ENCODE measurements around the gene DTWD2.
A peak's percentile ranks its signal among the peaks of the same experiment; 100 is the strongest.
"Not testable (repeated sequence)": the region's sequence is repeated elsewhere in the genome, so short reads cannot be mapped to it uniquely, and the experiment has no call there.

DTWD2 gene

DNA sequence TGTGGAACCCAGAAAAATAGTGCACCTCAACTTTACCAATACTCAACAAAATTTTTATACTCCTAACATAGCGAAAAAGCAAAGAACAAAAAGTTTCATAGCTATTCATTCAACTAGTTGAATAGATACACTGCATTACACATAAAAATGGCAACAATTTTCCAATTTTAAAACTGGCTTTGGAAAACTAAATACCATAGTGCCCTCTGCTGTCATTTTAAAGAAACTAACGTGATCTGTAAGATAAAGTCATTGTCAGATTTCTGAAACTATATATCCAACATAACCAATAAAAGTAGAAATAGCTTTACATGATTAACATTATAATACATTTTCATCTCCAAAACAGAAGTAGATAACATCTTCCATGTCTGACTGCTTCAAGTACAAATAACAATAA, 31.6 kb downstream of the DTWD2 start:
- no peak overlapping the region for H3K4me3 ChIP-seq (ENCODE audit: low read length)
- H3K36me3 ChIP-seq (ENCODE audit: control insufficient read depth, insufficient read depth, low read length), result no peaks in the 10 kb centered on the region
- WGBS (ENCODE audit: extremely low coverage, insufficient coverage, low lambda C conversion rate), result 80% methylated on average over 1 of the region's 2 CpGs
- H3K79me2 ChIP-seq (ENCODE audit: control insufficient read depth, insufficient read depth, low read length), result peaks cover 1% of the 10 kb centered on the region
- H3K4me2 ChIP-seq (ENCODE audit: low read length), result no peak overlapping the region
- H3K18ac ChIP-seq (ENCODE audit: low read length), result no peak overlapping the region
- H2BK5ac ChIP-seq (ENCODE audit: low read length), result no peak overlapping the region
- no peak overlapping the region for H3K56ac ChIP-seq (ENCODE audit: low read length)
- H2BK120ac ChIP-seq (ENCODE audit: low read depth, low read length), result no peak overlapping the region
- H4K8ac ChIP-seq (ENCODE audit: low read depth, low read length), result no peak overlapping the region
- H3K23ac ChIP-seq (ENCODE audit: low read length), result no peak overlapping the region
- peak; percentile 23 for DNase-seq
- no peak overlapping the region for H3K4ac ChIP-seq (ENCODE audit: low read depth, low read length)
- no peaks in the 10 kb centered on the region for H3K79me1 ChIP-seq (ENCODE audit: low read length)
- no peak overlapping the region for H3K27ac ChIP-seq (ENCODE audit: low read depth, low read length)
- H2AK5ac ChIP-seq (ENCODE audit: low read length), result no peak overlapping the region
- peaks cover 10% of the 10 kb centered on the region for H3K4me1 ChIP-seq (ENCODE audit: control insufficient read depth, low read depth, low read length)
- H3K27me3 ChIP-seq (ENCODE audit: insufficient read depth, low read length, poor library complexity), result no peaks in the 10 kb centered on the region
- H4K5ac ChIP-seq (ENCODE audit: low read length), result no peak overlapping the region
- no peak overlapping the region for H3K9ac ChIP-seq (ENCODE audit: low read length)
- H2BK15ac ChIP-seq (replicated peaks; ENCODE audit: low read depth), result no peak overlapping the region

DNA sequence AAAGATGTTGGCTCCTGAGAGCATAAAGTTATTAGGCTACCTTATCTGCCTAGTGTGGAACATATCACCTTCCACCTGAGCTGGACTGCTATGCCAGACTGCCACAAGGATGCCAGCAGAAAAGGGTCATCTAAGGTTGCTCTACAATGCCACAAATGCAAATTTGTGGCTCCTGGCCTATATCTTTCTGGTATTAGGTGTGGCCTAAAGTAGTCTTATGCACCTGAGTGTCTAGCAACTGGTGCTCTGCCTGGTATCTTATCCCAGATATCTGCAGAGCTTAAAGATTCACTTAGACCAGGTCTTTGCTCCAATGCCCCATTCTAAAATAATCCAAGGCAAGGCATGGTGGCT, 34.7 kb downstream of the DTWD2 start:
- peak overlapping the region; percentile 80 for H3K56ac ChIP-seq (ENCODE audit: low read length)
- H3K23ac ChIP-seq (ENCODE audit: low read length), result no peak overlapping the region

DNA sequence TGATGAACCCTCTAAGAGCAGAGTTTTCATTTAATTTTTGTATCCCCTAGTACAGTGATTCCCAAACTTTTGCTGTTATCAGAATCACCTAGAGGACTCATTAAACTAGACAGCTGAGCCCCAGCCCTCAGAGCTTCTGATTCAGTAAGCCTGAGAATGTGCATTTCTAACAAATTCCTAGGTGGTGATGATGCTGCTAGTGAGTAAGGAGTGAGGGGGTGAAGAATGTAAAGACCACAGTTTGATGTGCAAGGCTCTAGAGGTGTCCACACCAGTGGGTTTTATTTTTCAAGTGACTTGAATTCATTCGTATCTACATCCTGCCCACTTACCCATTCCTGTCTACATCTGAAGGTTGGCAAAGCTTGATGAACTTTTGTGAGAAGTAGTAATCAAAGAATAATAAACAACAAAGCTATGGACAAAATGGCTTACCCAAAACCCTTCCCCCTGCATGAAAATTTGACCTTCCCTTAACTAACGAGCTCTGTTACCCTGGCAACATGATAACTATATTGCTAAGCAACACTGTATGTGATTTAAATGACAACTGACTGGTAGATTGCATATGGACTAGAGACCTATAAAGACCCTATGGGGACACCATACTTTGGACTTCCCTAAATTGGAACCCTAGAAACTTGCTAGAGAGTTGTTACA, 35.2 kb downstream of the DTWD2 start:
- peak overlapping the region; percentile 83 for H3K18ac ChIP-seq (ENCODE audit: low read length)

More for the DNA sequence above, 34.7 kb downstream of the DTWD2 start:
- Histone ChIP-seq H3K4me3 (ENCODE audit: low read length) (no peak overlapping the region), H3K4me2 (ENCODE audit: low read length) (no peak overlapping the region), H2BK120ac (ENCODE audit: low read depth, low read length) (peak overlapping the region; percentile 82), H3K36me3 (ENCODE audit: control insufficient read depth, insufficient read depth, low read length) (no peaks in the 10 kb centered on the region), H3K4me1 (ENCODE audit: control insufficient read depth, low read depth, low read length) (peaks cover 10% of the 10 kb centered on the region), H3K79me1 (ENCODE audit: low read length) (no peaks in the 10 kb centered on the region), H3K27ac (ENCODE audit: low read depth, low read length) (peak overlapping the region; percentile 94), H4K8ac (ENCODE audit: low read depth, low read length) (no peak overlapping the region), H3K79me2 (ENCODE audit: control insufficient read depth, insufficient read depth, low read length) (peaks cover 19% of the 10 kb centered on the region), H2BK15ac (replicated peaks; ENCODE audit: low read depth) (peak overlapping the region; percentile 46), H3K27me3 (ENCODE audit: insufficient read depth, low read length, poor library complexity) (no peaks in the 10 kb centered on the region), H3K18ac (ENCODE audit: low read length) (peak overlapping the region; percentile 32), H2AK5ac (ENCODE audit: low read length) (peak overlapping the region; percentile 50), H3K4ac (ENCODE audit: low read depth, low read length) (peak overlapping the region; percentile 85), H4K5ac (ENCODE audit: low read length) (peak overlapping the region; percentile 66), H3K9ac (ENCODE audit: low read length) (no peak overlapping the region), H2BK5ac (ENCODE audit: low read length) (peak overlapping the region; percentile 92)
- no peak for DNase-seq

DNA sequence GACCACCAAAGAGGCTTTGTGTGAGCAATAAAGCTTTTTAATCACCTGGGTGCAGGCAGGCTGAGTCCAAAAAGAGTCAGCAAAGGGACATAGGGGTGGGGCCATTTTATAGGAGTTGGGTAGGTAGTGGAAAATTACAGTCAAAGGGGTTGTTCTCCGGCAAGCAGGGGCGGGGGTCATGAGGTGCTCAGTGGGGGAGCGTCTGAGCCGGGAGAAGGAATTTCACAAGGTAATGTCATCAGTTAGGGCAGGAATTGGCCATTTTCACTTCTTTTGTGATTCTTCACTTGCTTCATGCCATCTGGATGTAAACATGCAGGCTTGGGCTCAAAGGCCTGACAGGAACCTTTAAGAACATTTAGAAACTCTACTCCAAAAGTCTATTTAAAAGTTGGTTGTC, 36.0 kb downstream of the DTWD2 start:
- not testable (repeated sequence) for H3K4me2 ChIP-seq (ENCODE audit: low read length); H3K23ac ChIP-seq (ENCODE audit: low read length); H2BK5ac ChIP-seq (ENCODE audit: low read length); H2AK5ac ChIP-seq (ENCODE audit: low read length); H3K4me1 ChIP-seq (ENCODE audit: control insufficient read depth, low read depth, low read length); H3K4ac ChIP-seq (ENCODE audit: low read depth, low read length); H4K8ac ChIP-seq (ENCODE audit: low read depth, low read length); H3K36me3 ChIP-seq (ENCODE audit: control insufficient read depth, insufficient read depth, low read length); H4K5ac ChIP-seq (ENCODE audit: low read length); H3K4me3 ChIP-seq (ENCODE audit: low read length); H2BK15ac ChIP-seq (replicated peaks; ENCODE audit: low read depth); H3K27me3 ChIP-seq (ENCODE audit: insufficient read depth, low read length, poor library complexity); H3K79me1 ChIP-seq (ENCODE audit: low read length)
- peak; percentile 97 for DNase-seq
- Histone ChIP-seq H3K27ac (ENCODE audit: low read depth, low read length) (peak overlapping the region; percentile 94), H3K18ac (ENCODE audit: low read length) (peak overlapping the region; percentile 54), H3K9ac (ENCODE audit: low read length) (peak overlapping the region; percentile 70), H3K79me2 (ENCODE audit: control insufficient read depth, insufficient read depth, low read length) (peaks cover 25% of the 10 kb centered on the region), H3K56ac (ENCODE audit: low read length) (peak overlapping the region; percentile 85), H2BK120ac (ENCODE audit: low read depth, low read length) (peak overlapping the region; percentile 88)
- no CpG with 5 or more reads among the region's 4 CpGs for WGBS (ENCODE audit: extremely low coverage, insufficient coverage, low lambda C conversion rate)

More for the DNA sequence above, 35.2 kb downstream of the DTWD2 start:
- Histone ChIP-seq H4K5ac (ENCODE audit: low read length) (no peak overlapping the region), H3K56ac (ENCODE audit: low read length) (peak overlapping the region; percentile 80), H2BK120ac (ENCODE audit: low read depth, low read length) (peak overlapping the region; percentile 82), H4K8ac (ENCODE audit: low read depth, low read length) (no peak overlapping the region), H3K4me2 (ENCODE audit: low read length) (no peak overlapping the region), H3K27me3 (ENCODE audit: insufficient read depth, low read length, poor library complexity) (no peaks in the 10 kb centered on the region), H2BK5ac (ENCODE audit: low read length) (peak overlapping the region; percentile 92), H2BK15ac (replicated peaks; ENCODE audit: low read depth) (peak overlapping the region; percentile 46), H3K23ac (ENCODE audit: low read length) (no peak overlapping the region), H3K9ac (ENCODE audit: low read length) (peak overlapping the region; percentile 19), H2AK5ac (ENCODE audit: low read length) (no peak overlapping the region), H3K27ac (ENCODE audit: low read depth, low read length) (peak overlapping the region; percentile 94), H3K4me1 (ENCODE audit: control insufficient read depth, low read depth, low read length) (peaks cover 10% of the 10 kb centered on the region), H3K36me3 (ENCODE audit: control insufficient read depth, insufficient read depth, low read length) (no peaks in the 10 kb centered on the region), H3K4ac (ENCODE audit: low read depth, low read length) (peak overlapping the region; percentile 85), H3K79me1 (ENCODE audit: low read length) (no peaks in the 10 kb centered on the region), H3K79me2 (ENCODE audit: control insufficient read depth, insufficient read depth, low read length) (peaks cover 22% of the 10 kb centered on the region), H3K4me3 (ENCODE audit: low read length) (no peak overlapping the region)
- peak; percentile 93 for DNase-seq
- WGBS (ENCODE audit: extremely low coverage, insufficient coverage, low lambda C conversion rate), result no CpG with 5 or more reads among the region's 2 CpGs

DNA sequence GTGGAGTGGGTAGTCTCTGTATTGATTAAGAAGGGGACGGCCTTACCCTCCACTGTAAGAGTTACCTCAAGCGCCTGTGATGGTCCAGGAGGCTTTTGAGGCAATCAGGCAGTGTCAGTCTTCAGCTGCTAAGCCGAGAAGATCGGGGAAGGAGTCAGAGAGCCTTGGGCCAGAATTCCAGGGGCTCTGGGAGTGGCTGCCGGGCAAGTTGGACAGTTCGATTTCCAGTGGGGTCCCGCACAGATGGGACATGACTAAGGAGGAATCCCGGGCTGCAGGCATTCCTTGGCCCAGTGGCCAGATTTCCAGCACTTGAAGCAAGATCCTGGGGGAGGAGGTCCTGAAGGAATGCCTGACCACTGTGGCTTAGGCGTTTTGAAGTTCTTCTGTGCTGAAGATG, 38.0 kb downstream of the DTWD2 start:
- H2AK5ac ChIP-seq (ENCODE audit: low read length); H2BK120ac ChIP-seq (ENCODE audit: low read depth, low read length); H3K27ac ChIP-seq (ENCODE audit: low read depth, low read length); H3K4me1 ChIP-seq (ENCODE audit: control insufficient read depth, low read depth, low read length); H3K79me1 ChIP-seq (ENCODE audit: low read length); H3K27me3 ChIP-seq (ENCODE audit: insufficient read depth, low read length, poor library complexity); H3K4me2 ChIP-seq (ENCODE audit: low read length); H4K5ac ChIP-seq (ENCODE audit: low read length); H3K4ac ChIP-seq (ENCODE audit: low read depth, low read length); H4K8ac ChIP-seq (ENCODE audit: low read depth, low read length); H2BK15ac ChIP-seq (replicated peaks; ENCODE audit: low read depth); H3K4me3 ChIP-seq (ENCODE audit: low read length); H2BK5ac ChIP-seq (ENCODE audit: low read length); H3K36me3 ChIP-seq (ENCODE audit: control insufficient read depth, insufficient read depth, low read length); H3K23ac ChIP-seq (ENCODE audit: low read length): not testable (repeated sequence)
- Histone ChIP-seq H3K9ac (ENCODE audit: low read length) (peak overlapping the region; percentile 65), H3K79me2 (ENCODE audit: control insufficient read depth, insufficient read depth, low read length) (peaks cover 35% of the 10 kb centered on the region), H3K56ac (ENCODE audit: low read length) (peak overlapping the region; percentile 62), H3K18ac (ENCODE audit: low read length) (peak overlapping the region; percentile 95)
- DNase-seq, result peak; percentile 8
- WGBS (ENCODE audit: extremely low coverage, insufficient coverage, low lambda C conversion rate), result no CpG with 5 or more reads among the region's 9 CpGs

All from mesendoderm (in vitro differentiated cells).